Type B pancreatic cell (in vitro differentiated cells): ENCODE results near the gene TDRD6. TPM values are rescaled to one million over a fixed set of nuclear protein-coding genes. Genes with fewer than 3 reads are reported as not detected.

Experiments used
- DNase-seq: peaks from one replicate; pipeline ENCODE4 v3.0.0; 2021; ENCODE audit warnings: mixed read lengths; ENCODE audit not compliant: unreplicated experiment; ENCODE audit errors: extremely low spot score
- H3K27ac Mint-ChIP-seq: 2 replicates; pipeline ENCODE4 v1.8.0; 2021; ENCODE audit warnings: mild to moderate bottlenecking, mixed read lengths
- H3K27me3 Mint-ChIP-seq: 2 replicates; pipeline ENCODE4 v1.8.0; 2021; ENCODE audit warnings: mixed read lengths
- H3K36me3 Mint-ChIP-seq: 2 replicates; pipeline ENCODE4 v1.8.0; 2021; ENCODE audit warnings: mixed read lengths
- H3K4me1 Mint-ChIP-seq: one replicate; pipeline ENCODE4 v1.8.0; 2021; ENCODE audit warnings: mixed read lengths; ENCODE audit not compliant: unreplicated experiment
- H3K4me3 Mint-ChIP-seq: 2 replicates; pipeline ENCODE4 v1.8.0; 2021; ENCODE audit warnings: mild to moderate bottlenecking, mixed read lengths
- H3K9me3 Mint-ChIP-seq: 2 replicates; pipeline ENCODE4 v1.8.0; 2021; ENCODE audit warnings: mixed read lengths
- CTCF ChIP-seq: fragments of 200-600 bp; sonication (generic); conservative IDR thresholded peaks from 2 replicates; pipeline ENCODE4 v1.5.0; 2021; ENCODE audit warnings: antibody characterized with exemption, mild to moderate bottlenecking
- total RNA-seq: library from RNA; stranded (reverse); gene quantifications from 2 replicates; pipeline ENCODE4 v1.2.1, GENCODE V29; 2021; ENCODE audit warnings: low replicate concordance

TDRD6 gene
- total RNA-seq, 1 donor from 2014 or later: 0.19 TPM

DNA sequence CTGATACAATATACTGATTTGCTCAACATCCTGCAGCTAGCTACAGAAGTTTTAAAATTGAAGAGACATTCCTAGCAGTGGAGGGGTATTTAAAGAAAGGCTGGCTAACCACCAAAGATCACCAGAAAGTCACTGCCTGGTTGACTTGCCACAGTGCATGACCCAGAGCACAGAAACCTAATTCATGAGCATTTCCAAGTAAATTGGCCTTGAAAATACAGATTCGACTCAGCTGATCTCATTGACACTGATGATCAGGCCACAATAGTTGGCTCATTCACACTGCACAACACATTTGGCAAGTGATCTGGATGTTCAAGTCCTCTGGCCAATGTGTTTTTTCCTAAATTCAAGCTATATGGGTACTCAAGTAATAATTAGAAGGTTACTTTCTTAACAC lies 13.3 kb upstream of the TDRD6 start:
- no peaks in the 10 kb centered on the region for H3K36me3 Mint-ChIP-seq
- H3K27me3 Mint-ChIP-seq: no peaks in the 10 kb centered on the region
- no peak for TF ChIP-seq CTCF
- H3K4me1 Mint-ChIP-seq: no peaks in the 10 kb centered on the region
- H3K4me3 Mint-ChIP-seq: no peak overlapping the region
- no peaks in the 10 kb centered on the region for H3K9me3 Mint-ChIP-seq
- no peak overlapping the region for H3K27ac Mint-ChIP-seq
- DNase-seq: no peak

GRCh38 chr6:46676604-46677313 lies 10.9 kb upstream of the TDRD6 start:
- TF ChIP-seq CTCF: no peak
- Mint-ChIP-seq H3K36me3 (no peaks in the 10 kb centered on the region), H3K27me3 (no peaks in the 10 kb centered on the region), H3K27ac (no peak overlapping the region), H3K4me1 (no peaks in the 10 kb centered on the region), H3K4me3 (no peak overlapping the region), H3K9me3 (no peaks in the 10 kb centered on the region)
- no peak for DNase-seq

- Mint-ChIP-seq H3K4me1 (no peaks in the 10 kb centered on the region), H3K36me3 (no peaks in the 10 kb centered on the region), H3K4me3 (no peak overlapping the region), H3K9me3 (no peaks in the 10 kb centered on the region), H3K27ac (no peak overlapping the region), H3K27me3 (no peaks in the 10 kb centered on the region)
- no peak for DNase-seq
- TF ChIP-seq CTCF: peak; percentile 62
These were observed 10.4 kb upstream of the TDRD6 start for GRCh38 chr6:46677314-46677654.

DNA sequence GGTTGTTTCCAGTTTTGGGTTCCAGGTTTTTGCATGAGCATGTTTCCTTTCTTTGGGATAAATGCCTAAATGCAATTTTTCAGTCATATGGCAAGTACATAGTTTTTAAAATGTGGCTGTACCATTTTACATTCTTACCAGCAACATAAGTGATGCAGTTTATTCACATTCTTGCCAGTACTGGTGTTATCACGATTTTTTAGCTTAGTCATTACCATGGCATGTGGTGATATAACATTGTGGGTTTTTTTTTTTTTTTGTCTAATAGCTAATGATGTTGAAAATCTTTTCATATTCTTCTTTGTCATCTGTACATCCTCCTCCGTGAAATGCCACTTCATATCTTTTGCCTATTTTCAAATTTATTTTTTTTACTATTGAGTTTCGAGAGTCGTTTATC lies 2.9 kb upstream of the TDRD6 start:
- H3K27ac Mint-ChIP-seq: no peak overlapping the region
- no peaks in the 10 kb centered on the region for H3K4me1 Mint-ChIP-seq
- no peak for DNase-seq
- H3K4me3 Mint-ChIP-seq: no peak overlapping the region
- no peak for TF ChIP-seq CTCF
- H3K9me3 Mint-ChIP-seq: no peaks in the 10 kb centered on the region
- H3K36me3 Mint-ChIP-seq: no peaks in the 10 kb centered on the region
- peaks cover 4% of the 10 kb centered on the region for H3K27me3 Mint-ChIP-seq

- H3K27ac Mint-ChIP-seq: no peak overlapping the region
- no peaks in the 10 kb centered on the region for H3K36me3 Mint-ChIP-seq
- peaks cover 14% of the 10 kb centered on the region for H3K27me3 Mint-ChIP-seq
- DNase-seq: no peak
- H3K9me3 Mint-ChIP-seq: no peaks in the 10 kb centered on the region
- H3K4me1 Mint-ChIP-seq: no peaks in the 10 kb centered on the region
- no peak overlapping the region for H3K4me3 Mint-ChIP-seq
- no peak for TF ChIP-seq CTCF
These were observed 656 bp downstream of the TDRD6 start for GRCh38 chr6:46688117-46688965.
